ENCODE measurements around the gene UBE4B. TPM values are rescaled to one million over a fixed set of nuclear protein-coding genes. Genes with fewer than 3 reads are reported as not detected.
"Not testable (repeated sequence)": the region's sequence is repeated elsewhere in the genome, so short reads cannot be mapped to it uniquely, and the experiment has no call there.

UBE4B gene
- total RNA-seq, 2 donors from 2014 or later, result 34.3 to 36.8 TPM

DNA sequence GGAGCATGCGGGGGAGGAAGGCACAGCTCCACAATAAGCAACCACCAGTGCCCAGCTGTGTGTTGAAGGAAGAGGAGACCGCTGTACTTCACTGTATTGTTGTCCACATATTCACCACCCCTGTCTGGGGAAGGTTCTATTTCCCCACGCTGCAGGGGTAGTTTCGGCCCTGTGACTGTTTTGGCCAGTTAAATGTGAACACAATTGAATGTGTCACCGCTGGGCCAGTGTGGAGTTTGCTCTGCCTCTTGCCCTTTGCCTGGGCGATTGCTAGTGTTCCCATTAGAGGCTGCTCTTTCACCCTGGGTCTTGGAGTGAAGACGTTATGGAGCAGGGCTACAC is 32.6 kb downstream of the UBE4B start:
- H3K27me3 Mint-ChIP-seq, result no peaks in the 10 kb centered on the region
- H3K4me3 Mint-ChIP-seq, result no peak overlapping the region
- no peak for DNase-seq
- no peaks in the 10 kb centered on the region for H3K9me3 ChIP-seq (ENCODE audit: control insufficient read depth, low read length, poor library complexity, severe bottlenecking)
- peaks cover 8% of the 10 kb centered on the region for H3K36me3 Mint-ChIP-seq (ENCODE audit: low read depth)
- H3K27ac Mint-ChIP-seq, result no peak overlapping the region
- no peak for ATAC-seq
- peaks cover 21% of the 10 kb centered on the region for H3K4me1 Mint-ChIP-seq

- Mint-ChIP-seq H3K4me1 (peaks cover 24% of the 10 kb centered on the region), H3K27me3 (no peaks in the 10 kb centered on the region), H3K27ac (no peak overlapping the region), H3K4me3 (no peak overlapping the region), H3K36me3 (ENCODE audit: low read depth) (peaks cover 8% of the 10 kb centered on the region)
- DNase-seq (no peak), ATAC-seq (no peak)
- H3K9me3 ChIP-seq (ENCODE audit: control insufficient read depth, low read length, poor library complexity, severe bottlenecking), result no peaks in the 10 kb centered on the region
Observed at GRCh38 chr1:10065760-10066159, 33.0 kb downstream of the UBE4B start.

DNA sequence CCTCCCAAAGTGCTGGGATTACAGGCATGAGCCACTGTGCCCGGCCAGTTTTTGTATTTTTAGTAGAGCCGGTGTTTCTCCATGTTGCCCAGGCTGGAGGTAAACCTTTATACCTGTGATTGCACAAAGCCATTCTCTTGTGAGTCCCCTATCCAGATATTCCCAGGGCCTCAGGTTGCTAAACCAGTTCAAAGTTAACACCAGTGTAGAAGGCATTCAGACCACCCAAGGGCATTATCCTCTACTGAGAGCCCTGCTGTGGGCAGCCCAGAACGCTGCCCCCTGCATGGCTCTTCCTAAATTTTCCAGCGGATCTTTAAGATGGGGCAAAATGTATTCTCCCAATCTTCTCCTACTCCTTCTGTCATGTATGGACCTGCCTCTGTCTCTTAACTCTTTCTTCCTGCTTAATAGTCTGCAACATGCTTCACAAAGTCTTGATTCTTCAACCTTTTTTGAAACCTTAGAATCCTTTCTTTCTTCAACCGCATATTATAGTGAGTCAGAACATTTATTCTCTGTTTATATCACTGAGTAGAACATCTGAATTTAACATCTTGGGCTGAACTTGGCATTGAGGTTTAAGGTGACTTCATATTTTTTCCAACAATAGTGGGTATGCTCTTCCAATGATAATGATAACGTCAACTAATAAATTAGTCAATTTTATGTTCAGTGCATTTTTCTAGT is 36.0 kb downstream of the UBE4B start:
- no peaks in the 10 kb centered on the region for H3K27me3 Mint-ChIP-seq
- H3K9me3 ChIP-seq (ENCODE audit: control insufficient read depth, low read length, poor library complexity, severe bottlenecking), result no peaks in the 10 kb centered on the region
- ATAC-seq (no peak), DNase-seq (no peak)
- H3K4me3 Mint-ChIP-seq, result no peak overlapping the region
- peaks cover 21% of the 10 kb centered on the region for H3K4me1 Mint-ChIP-seq
- H3K27ac Mint-ChIP-seq, result peak overlapping the region; percentile 6
- H3K36me3 Mint-ChIP-seq (ENCODE audit: low read depth), result peaks cover 8% of the 10 kb centered on the region

GRCh38 chr1:10070206-10070605 is 37.4 kb downstream of the UBE4B start:
- ATAC-seq, result no peak
- no peak for DNase-seq
- peaks cover 5% of the 10 kb centered on the region for H3K36me3 Mint-ChIP-seq (ENCODE audit: low read depth)
- no peak overlapping the region for H3K4me3 Mint-ChIP-seq
- peak overlapping the region; percentile 14 for H3K27ac Mint-ChIP-seq
- H3K4me1 Mint-ChIP-seq, result peaks cover 22% of the 10 kb centered on the region
- no peaks in the 10 kb centered on the region for H3K9me3 ChIP-seq (ENCODE audit: control insufficient read depth, low read length, poor library complexity, severe bottlenecking)
- H3K27me3 Mint-ChIP-seq, result no peaks in the 10 kb centered on the region

- Mint-ChIP-seq H3K4me3 (no peak overlapping the region), H3K4me1 (peaks cover 23% of the 10 kb centered on the region), H3K27me3 (no peaks in the 10 kb centered on the region), H3K27ac (no peak overlapping the region), H3K36me3 (ENCODE audit: low read depth) (peaks cover 5% of the 10 kb centered on the region)
- no peak for DNase-seq
- no peaks in the 10 kb centered on the region for H3K9me3 ChIP-seq (ENCODE audit: control insufficient read depth, low read length, poor library complexity, severe bottlenecking)
- ATAC-seq, result no peak
Observed at GRCh38 chr1:10071640-10072039, 38.9 kb downstream of the UBE4B start.

GRCh38 chr1:10073371-10073770 is 40.6 kb downstream of the UBE4B start:
- peaks cover 24% of the 10 kb centered on the region for H3K4me1 Mint-ChIP-seq
- H3K4me3 Mint-ChIP-seq; H3K9me3 ChIP-seq (ENCODE audit: control insufficient read depth, low read length, poor library complexity, severe bottlenecking); H3K27ac Mint-ChIP-seq; ATAC-seq; H3K36me3 Mint-ChIP-seq (ENCODE audit: low read depth); DNase-seq; H3K27me3 Mint-ChIP-seq: not testable (repeated sequence)

DNA sequence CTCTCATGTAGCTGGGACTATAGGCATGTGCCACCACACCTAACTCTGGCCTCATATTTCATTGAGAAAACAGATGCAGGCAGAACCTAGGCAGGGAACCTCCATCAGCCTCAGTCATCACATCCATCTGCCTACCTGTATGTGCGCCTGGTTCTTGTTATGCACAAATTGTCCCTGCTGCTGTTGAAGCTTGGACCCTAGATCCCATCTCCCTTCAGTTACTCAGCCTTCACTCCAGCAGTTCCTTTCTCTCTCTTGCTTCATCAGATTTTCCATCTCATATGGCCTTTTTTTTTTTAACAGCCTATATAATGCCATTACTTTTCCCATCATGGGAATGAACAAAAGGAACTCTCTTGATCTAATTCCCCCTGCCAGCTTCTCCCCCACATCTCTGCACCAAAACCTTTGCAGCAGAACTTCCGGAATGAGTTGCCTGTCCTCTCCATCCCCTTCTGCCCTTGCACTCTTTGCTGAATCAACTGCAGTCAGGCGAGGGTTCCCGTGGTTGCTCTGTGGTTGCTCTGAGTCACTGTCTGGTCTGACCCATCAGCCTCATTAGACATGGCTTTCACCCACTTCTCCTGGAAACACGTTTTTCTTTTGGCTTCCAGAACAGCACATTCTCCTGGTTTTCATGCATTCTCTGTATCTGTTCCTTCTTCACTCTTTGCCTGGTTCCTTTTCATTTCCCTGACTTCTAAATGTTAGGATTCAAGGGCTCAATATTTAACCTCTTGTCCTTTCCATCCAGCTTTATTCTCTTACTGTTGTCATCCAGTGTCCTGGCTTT is 41.5 kb downstream of the UBE4B start:
- no peaks in the 10 kb centered on the region for H3K27me3 Mint-ChIP-seq
- peak; percentile 72 for ATAC-seq
- H3K36me3 Mint-ChIP-seq (ENCODE audit: low read depth), result peaks cover 3% of the 10 kb centered on the region
- peaks cover 19% of the 10 kb centered on the region for H3K4me1 Mint-ChIP-seq
- no peaks in the 10 kb centered on the region for H3K9me3 ChIP-seq (ENCODE audit: control insufficient read depth, low read length, poor library complexity, severe bottlenecking)
- H3K4me3 Mint-ChIP-seq, result no peak overlapping the region
- peak overlapping the region; percentile 73 for H3K27ac Mint-ChIP-seq
- DNase-seq, result no peak

GRCh38 chr1:10074852-10075730 is 42.3 kb downstream of the UBE4B start:
- H3K4me3 Mint-ChIP-seq, result no peak overlapping the region
- no peak for ATAC-seq
- H3K9me3 ChIP-seq (ENCODE audit: control insufficient read depth, low read length, poor library complexity, severe bottlenecking), result no peaks in the 10 kb centered on the region
- peak overlapping the region; percentile 73 for H3K27ac Mint-ChIP-seq
- DNase-seq, result no peak
- H3K27me3 Mint-ChIP-seq, result no peaks in the 10 kb centered on the region
- peaks cover 3% of the 10 kb centered on the region for H3K36me3 Mint-ChIP-seq (ENCODE audit: low read depth)
- H3K4me1 Mint-ChIP-seq, result peaks cover 19% of the 10 kb centered on the region

GRCh38 chr1:10075732-10076131 is 43.0 kb downstream of the UBE4B start:
- H3K4me3 Mint-ChIP-seq, result no peak overlapping the region
- H3K27ac Mint-ChIP-seq, result peak overlapping the region; percentile 73
- H3K36me3 Mint-ChIP-seq (ENCODE audit: low read depth), result peaks cover 3% of the 10 kb centered on the region
- DNase-seq (no peak), ATAC-seq (no peak)
- H3K27me3 Mint-ChIP-seq, result no peaks in the 10 kb centered on the region
- no peaks in the 10 kb centered on the region for H3K9me3 ChIP-seq (ENCODE audit: control insufficient read depth, low read length, poor library complexity, severe bottlenecking)
- H3K4me1 Mint-ChIP-seq, result peaks cover 16% of the 10 kb centered on the region

GRCh38 chr1:10078494-10078893 is 45.7 kb downstream of the UBE4B start:
- Mint-ChIP-seq H3K27ac (no peak overlapping the region), H3K4me1 (peaks cover 26% of the 10 kb centered on the region), H3K4me3 (no peak overlapping the region), H3K36me3 (ENCODE audit: low read depth) (peaks cover 3% of the 10 kb centered on the region), H3K27me3 (no peaks in the 10 kb centered on the region)
- H3K9me3 ChIP-seq (ENCODE audit: control insufficient read depth, low read length, poor library complexity, severe bottlenecking), result no peaks in the 10 kb centered on the region
- ATAC-seq (no peak), DNase-seq (no peak)

DNA sequence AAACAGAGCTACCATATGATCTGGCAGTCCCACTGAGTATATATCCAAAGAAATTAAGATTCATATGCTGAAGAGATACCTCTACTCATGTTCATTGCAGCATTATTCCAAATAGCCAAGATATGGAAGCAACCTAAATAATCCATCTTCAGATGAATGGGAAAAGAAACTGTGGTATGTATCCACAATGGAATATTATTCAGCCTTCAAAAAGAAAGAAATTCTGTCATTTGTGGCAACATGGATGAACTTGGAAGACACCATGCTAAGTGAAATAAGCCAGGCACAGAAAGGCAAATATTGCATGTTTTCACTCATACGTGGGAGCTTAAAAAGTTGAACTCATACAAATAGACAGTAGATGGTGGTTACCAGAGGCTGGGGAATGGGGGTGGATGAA is 47.8 kb downstream of the UBE4B start:
- H3K27me3 Mint-ChIP-seq, result no peaks in the 10 kb centered on the region
- ATAC-seq (no peak), DNase-seq (no peak)
- H3K9me3 ChIP-seq (ENCODE audit: control insufficient read depth, low read length, poor library complexity, severe bottlenecking), result no peaks in the 10 kb centered on the region
- no peak overlapping the region for H3K4me3 Mint-ChIP-seq
- no peak overlapping the region for H3K27ac Mint-ChIP-seq
- H3K4me1 Mint-ChIP-seq, result peaks cover 19% of the 10 kb centered on the region
- H3K36me3 Mint-ChIP-seq (ENCODE audit: low read depth), result no peaks in the 10 kb centered on the region

DNA sequence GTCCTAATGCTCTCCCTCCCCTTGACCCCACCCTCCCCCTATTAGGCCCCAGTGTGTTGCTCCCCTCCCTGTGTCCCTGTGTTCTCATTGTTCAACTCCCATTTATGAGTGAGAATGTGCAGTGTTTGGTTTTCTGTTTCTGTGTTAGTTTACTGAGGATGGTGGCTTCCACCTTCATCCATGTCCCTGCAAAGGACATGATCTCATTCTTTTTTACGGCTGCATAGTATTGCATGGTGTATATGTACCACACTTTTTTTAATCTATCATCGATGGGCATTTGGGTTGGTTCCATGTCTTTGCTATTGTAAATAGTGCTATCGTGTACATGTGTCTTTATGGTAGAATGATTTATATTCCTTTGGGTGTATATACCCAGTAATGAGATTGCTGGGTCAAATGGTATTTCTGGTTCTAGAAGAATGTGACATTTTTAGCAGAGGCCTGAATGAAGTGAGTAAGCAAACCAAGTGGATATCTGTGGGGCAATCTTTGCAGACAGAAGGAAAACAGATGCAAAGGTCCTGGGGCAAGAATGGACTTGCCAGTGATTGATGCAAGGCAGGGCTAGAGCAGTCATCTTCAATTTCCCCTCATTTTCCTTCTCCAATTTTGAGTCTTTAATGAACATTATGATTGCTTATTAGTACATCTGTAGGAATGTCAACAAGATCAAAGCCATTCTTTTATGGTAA is 50.2 kb downstream of the UBE4B start:
- H3K36me3 Mint-ChIP-seq (ENCODE audit: low read depth), result no peaks in the 10 kb centered on the region
- DNase-seq, result no peak

GRCh38 chr1:10084045-10084444 is 51.3 kb downstream of the UBE4B start:
- no peak for DNase-seq
- ATAC-seq, result no peak
- no peaks in the 10 kb centered on the region for H3K27me3 Mint-ChIP-seq
- peaks cover 21% of the 10 kb centered on the region for H3K4me1 Mint-ChIP-seq
- no peak overlapping the region for H3K4me3 Mint-ChIP-seq
- no peaks in the 10 kb centered on the region for H3K9me3 ChIP-seq (ENCODE audit: control insufficient read depth, low read length, poor library complexity, severe bottlenecking)
- H3K36me3 Mint-ChIP-seq (ENCODE audit: low read depth), result no peaks in the 10 kb centered on the region
- no peak overlapping the region for H3K27ac Mint-ChIP-seq

More for the DNA sequence above, 50.2 kb downstream of the UBE4B start:
- Mint-ChIP-seq H3K4me3 (no peak overlapping the region), H3K27ac (no peak overlapping the region), H3K4me1 (peaks cover 24% of the 10 kb centered on the region), H3K27me3 (no peaks in the 10 kb centered on the region)
- H3K9me3 ChIP-seq (ENCODE audit: control insufficient read depth, low read length, poor library complexity, severe bottlenecking), result no peaks in the 10 kb centered on the region
- no peak for ATAC-seq

Measured in T-helper 17 cell (primary cell).